Measurements from ENCODE around the gene HSF5. TPM values are rescaled to one million over a fixed set of nuclear protein-coding genes. Genes with fewer than 3 reads are reported as not detected.

HSF5 gene, protein sequence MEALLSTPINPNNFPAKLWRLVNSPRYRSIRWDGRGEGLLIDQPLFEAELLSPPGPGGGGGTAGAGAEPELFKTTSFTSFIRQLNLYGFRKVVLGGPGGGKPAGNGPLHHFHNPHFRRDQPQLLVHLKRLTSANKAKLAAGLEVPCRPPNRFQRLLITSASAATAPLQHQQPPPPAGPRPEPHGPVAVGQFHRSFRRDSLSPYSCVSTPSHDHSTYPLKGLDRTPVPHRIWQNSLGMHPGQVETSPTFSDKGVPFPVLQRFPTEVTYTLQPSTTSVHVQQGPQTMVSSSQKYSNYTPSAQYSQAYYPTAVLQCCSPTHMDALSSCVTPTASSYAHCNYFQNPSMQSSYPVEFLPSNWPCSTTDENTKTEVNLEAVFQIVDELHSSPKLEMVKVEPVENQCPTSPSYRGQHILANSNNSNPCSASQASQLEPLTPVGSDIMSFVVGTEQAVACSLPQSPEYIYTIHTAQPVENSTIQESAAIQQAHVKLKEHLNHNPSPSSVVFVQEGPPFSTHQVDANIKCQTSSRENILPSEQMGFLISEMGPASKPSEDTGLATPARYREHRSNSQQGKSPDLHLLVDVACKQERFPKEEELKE
- 1 to 10 TPM; 1.1 to 1.7 (median 1.3) TPM for total RNA-seq
- polyA plus RNA-seq: under 1 TPM; 0.57 to 0.79 (median 0.61) TPM
- long read RNA-seq, donor 1: 0 reads
- long read RNA-seq, donor 2: 0 reads

DNA sequence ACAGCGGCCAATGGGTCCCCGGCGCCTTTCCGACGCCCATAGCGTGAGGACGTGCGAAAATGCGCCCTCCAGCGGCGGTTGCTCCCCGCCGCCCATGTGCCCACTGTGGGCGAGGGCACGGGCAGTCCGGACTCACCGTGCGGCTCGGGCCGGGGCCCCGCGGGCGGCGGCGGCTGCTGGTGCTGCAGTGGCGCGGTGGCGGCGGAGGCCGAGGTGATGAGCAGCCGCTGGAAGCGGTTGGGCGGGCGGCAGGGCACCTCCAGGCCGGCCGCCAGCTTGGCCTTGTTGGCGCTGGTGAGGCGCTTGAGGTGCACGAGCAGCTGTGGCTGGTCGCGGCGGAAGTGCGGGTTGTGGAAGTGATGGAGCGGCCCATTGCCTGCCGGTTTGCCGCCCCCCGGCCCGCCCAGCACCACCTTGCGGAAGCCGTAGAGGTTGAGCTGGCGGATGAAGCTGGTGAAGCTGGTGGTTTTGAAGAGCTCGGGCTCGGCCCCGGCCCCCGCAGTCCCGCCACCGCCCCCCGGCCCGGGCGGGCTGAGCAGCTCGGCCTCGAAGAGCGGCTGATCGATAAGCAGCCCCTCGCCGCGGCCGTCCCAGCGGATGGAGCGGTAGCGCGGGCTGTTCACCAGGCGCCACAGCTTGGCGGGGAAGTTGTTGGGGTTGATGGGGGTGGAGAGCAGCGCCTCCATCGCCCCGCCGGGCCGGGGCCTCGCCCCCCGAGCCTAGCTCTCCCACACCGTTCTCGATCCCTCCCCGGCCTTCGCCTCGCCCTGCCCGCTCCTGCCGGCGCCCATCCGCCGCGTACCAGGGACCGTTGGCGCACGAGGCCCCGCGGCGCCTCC, at the start of gene HSF5:
TSS of gene HSF5 (minus strand) at position 820 of the 839 bp plus-strand sequence. CDS start at position 686, 134 bp downstream.
- DNase-seq: peak; percentile 96
- H3K27ac ChIP-seq: peak within 1 kb of the TSS; percentile 38 to 84 (median 68)
- peaks cover 0 to 16% (median 7%) of the 10 kb centered on the region in 6 donors for H3K4me1 ChIP-seq
- H3K27me3 ChIP-seq (replicated peaks in 1 of 7): no peaks in the 10 kb centered on the region
- WGBS, 5 donors: 12 to 62% (median 32%) methylated on average over 29 to 97 of the region's 98 CpGs
- TF ChIP-seq, protein P1, sequence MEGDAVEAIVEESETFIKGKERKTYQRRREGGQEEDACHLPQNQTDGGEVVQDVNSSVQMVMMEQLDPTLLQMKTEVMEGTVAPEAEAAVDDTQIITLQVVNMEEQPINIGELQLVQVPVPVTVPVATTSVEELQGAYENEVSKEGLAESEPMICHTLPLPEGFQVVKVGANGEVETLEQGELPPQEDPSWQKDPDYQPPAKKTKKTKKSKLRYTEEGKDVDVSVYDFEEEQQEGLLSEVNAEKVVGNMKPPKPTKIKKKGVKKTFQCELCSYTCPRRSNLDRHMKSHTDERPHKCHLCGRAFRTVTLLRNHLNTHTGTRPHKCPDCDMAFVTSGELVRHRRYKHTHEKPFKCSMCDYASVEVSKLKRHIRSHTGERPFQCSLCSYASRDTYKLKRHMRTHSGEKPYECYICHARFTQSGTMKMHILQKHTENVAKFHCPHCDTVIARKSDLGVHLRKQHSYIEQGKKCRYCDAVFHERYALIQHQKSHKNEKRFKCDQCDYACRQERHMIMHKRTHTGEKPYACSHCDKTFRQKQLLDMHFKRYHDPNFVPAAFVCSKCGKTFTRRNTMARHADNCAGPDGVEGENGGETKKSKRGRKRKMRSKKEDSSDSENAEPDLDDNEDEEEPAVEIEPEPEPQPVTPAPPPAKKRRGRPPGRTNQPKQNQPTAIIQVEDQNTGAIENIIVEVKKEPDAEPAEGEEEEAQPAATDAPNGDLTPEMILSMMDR (IDR thresholded peaks at IDR 0.05 in 8 of 11, conservative IDR thresholded peaks at IDR 0.05 in 3 of 11): peak in 9 of 11 experiments; percentile 17 to 74 (median 51)
- TF ChIP-seq POLR2A (IDR thresholded peaks at IDR 0.05) (no peak), POLR2AphosphoS5 (IDR thresholded peaks at IDR 0.05) (peak; percentile 41 to 81 (median 67))
- intact Hi-C loops (cut with DNase I; ENCODE audit: low total_unique reads): no loop called here
- peaks cover 6 to 57% (median 41%) of the 10 kb centered on the region in 6 donors for H3K36me3 ChIP-seq
- peak within 1 kb of the TSS; percentile 16 to 70 (median 38) for H3K4me3 ChIP-seq
- H3K9me3 ChIP-seq: no peaks in the 10 kb centered on the region

DNA sequence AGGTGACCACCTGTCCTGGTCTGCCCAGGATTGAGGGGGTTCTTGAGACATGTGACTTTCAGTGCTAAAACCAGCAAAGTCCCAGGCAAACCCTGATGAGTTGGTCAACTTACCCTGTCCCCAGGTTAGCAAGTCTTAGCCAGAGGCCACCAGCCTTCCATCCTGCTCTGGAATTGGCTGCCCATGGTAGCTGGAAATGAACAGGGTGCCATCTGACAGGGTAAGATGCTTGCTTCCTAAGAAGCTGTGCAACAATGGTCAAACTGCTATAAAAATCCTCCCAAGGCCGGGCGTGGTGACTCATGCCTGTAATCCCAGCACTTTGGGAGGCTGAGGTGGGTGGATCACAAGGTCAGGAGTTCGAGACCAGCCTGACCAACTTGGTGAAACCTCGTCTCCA, 49.1 kb upstream of the HSF5 start:
- intact Hi-C loops (cut with DNase I; ENCODE audit: low total_unique reads): no loop called here
- H3K4me1 ChIP-seq: peaks cover 3 to 45% (median 22%) of the 10 kb centered on the region in 6 donors
- WGBS, 5 donors: 65 to 90% (median 80%) methylated on average over 4 of the region's 4 CpGs
- H3K4me3 ChIP-seq: no peak overlapping the region
- no peak for TF ChIP-seq POLR2A (IDR thresholded peaks at IDR 0.05)
- TF ChIP-seq POLR2AphosphoS5 (IDR thresholded peaks at IDR 0.05): no peak
- TF ChIP-seq, protein P1 (IDR thresholded peaks at IDR 0.05 in 8 of 11, conservative IDR thresholded peaks at IDR 0.05 in 3 of 11): no peak
- no peaks in the 10 kb centered on the region for H3K36me3 ChIP-seq
- H3K9me3 ChIP-seq: no peaks in the 10 kb centered on the region
- H3K27me3 ChIP-seq (replicated peaks in 1 of 7): peaks cover 0 to 10% (median 0%) of the 10 kb centered on the region in 7 donors
- DNase-seq: no peak
- H3K27ac ChIP-seq: no peak overlapping the region

GRCh38 chr17:58536542-58536941, 48.3 kb upstream of the HSF5 start:
- Histone ChIP-seq H3K27me3 (replicated peaks in 1 of 7) (peaks cover 0 to 18% (median 0%) of the 10 kb centered on the region in 7 donors), H3K4me1 (peaks cover 3 to 50% (median 25%) of the 10 kb centered on the region in 6 donors), H3K36me3 (no peaks in the 10 kb centered on the region), H3K4me3 (no peak overlapping the region), H3K9me3 (no peaks in the 10 kb centered on the region), H3K27ac (no peak overlapping the region)
- intact Hi-C loops (cut with DNase I; ENCODE audit: low total_unique reads): no loop called here
- TF ChIP-seq POLR2AphosphoS5 (IDR thresholded peaks at IDR 0.05): no peak
- DNase-seq: no peak
- WGBS, 5 donors: 86 to 100% (median 93%) methylated on average over 3 of the region's 3 CpGs

DNA sequence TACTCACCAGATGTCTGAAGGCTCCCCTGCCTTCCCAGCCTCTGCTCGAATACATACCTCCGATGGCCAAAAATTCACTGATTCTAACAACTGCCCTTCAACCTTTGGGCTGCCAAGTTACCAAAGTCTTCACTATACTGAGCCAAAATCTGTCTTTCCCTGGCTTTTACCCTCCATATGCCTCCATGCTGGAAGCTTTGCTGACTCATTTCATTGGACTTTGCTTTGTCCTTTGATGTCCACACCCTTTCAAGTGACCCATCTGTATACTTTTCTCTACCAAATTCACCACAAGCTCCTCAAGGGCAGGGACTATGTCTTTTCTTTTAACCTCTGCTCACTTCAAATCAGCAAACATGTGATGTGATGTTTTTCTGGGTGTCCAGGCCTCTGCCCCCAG, 47.2 kb upstream of the HSF5 start:
- TF ChIP-seq, protein P1 (IDR thresholded peaks at IDR 0.05 in 8 of 11, conservative IDR thresholded peaks at IDR 0.05 in 3 of 11): no peak
- TF ChIP-seq POLR2A (IDR thresholded peaks at IDR 0.05): no peak
- TF ChIP-seq POLR2AphosphoS5 (IDR thresholded peaks at IDR 0.05): no peak
- Histone ChIP-seq H3K4me3 (no peak overlapping the region), H3K9me3 (no peaks in the 10 kb centered on the region), H3K36me3 (no peaks in the 10 kb centered on the region), H3K4me1 (peaks cover 3 to 61% (median 30%) of the 10 kb centered on the region in 6 donors), H3K27me3 (replicated peaks in 1 of 7) (peaks cover 0 to 29% (median 0%) of the 10 kb centered on the region in 7 donors), H3K27ac (no peak overlapping the region)
- no peak for DNase-seq
- WGBS, 5 donors: 85 to 100% (median 92%) methylated on average over 2 of the region's 2 CpGs
- intact Hi-C loops (cut with DNase I; ENCODE audit: low total_unique reads): no loop called here

Data from spleen (tissue), 13 donors.